SJSA1 (cell line): Measurements from ENCODE around the gene GIGYF2. TPM values are rescaled to one million over a fixed set of nuclear protein-coding genes. Genes with fewer than 3 reads are reported as not detected.

Experiments
- DNase-seq, 2 experiments: peaks; one replicate each; pipeline ENCODE4 v3.0.0-alpha.2; 2015 to 2020; ENCODE audit warnings: low spot score in 2 of 2, low read depth in 1 of 2
- H3K27ac ChIP-seq: fragments of 250-450 bp; sonication (Bioruptor Pico); 2 replicates; pipeline ENCODE4 v1.5.1; 2020; ENCODE audit warnings: mild to moderate bottlenecking, moderate library complexity
- H3K27me3 ChIP-seq: fragments of 250-450 bp; sonication (Bioruptor Pico); replicated peaks from 2 replicates; pipeline ENCODE4 v1.5.1; 2020; ENCODE audit warnings: mild to moderate bottlenecking, moderate library complexity
- H3K36me3 ChIP-seq: fragments of 250-450 bp; sonication (Bioruptor Pico); 2 replicates; pipeline ENCODE4 v1.5.1; 2020; ENCODE audit warnings: mild to moderate bottlenecking
- H3K4me1 ChIP-seq: fragments of 250-450 bp; sonication (Bioruptor Pico); replicated peaks from 2 replicates; pipeline ENCODE4 v1.6.1; 2021; ENCODE audit warnings: mild to moderate bottlenecking
- H3K4me3 ChIP-seq: fragments of 250-450 bp; sonication (Bioruptor Pico); 2 replicates; pipeline ENCODE4 v1.5.1; 2020; ENCODE audit warnings: mild to moderate bottlenecking
- H3K9me3 ChIP-seq: fragments of 250-450 bp; sonication (Bioruptor Pico); replicated peaks from 2 replicates; pipeline ENCODE4 v1.5.1; 2020; ENCODE audit warnings: mild to moderate bottlenecking
- total RNA-seq: library from RNA; depleted of rRNA; stranded (reverse); fragments of >200 nt; shearing (Covaris generic); gene quantifications from 2 replicates; pipeline ENCODE4 v1.2.3, GENCODE V29; 2014

GIGYF2 gene
- total RNA-seq, 1 experiment from 2014 or later = 51.0 TPM

DNA sequence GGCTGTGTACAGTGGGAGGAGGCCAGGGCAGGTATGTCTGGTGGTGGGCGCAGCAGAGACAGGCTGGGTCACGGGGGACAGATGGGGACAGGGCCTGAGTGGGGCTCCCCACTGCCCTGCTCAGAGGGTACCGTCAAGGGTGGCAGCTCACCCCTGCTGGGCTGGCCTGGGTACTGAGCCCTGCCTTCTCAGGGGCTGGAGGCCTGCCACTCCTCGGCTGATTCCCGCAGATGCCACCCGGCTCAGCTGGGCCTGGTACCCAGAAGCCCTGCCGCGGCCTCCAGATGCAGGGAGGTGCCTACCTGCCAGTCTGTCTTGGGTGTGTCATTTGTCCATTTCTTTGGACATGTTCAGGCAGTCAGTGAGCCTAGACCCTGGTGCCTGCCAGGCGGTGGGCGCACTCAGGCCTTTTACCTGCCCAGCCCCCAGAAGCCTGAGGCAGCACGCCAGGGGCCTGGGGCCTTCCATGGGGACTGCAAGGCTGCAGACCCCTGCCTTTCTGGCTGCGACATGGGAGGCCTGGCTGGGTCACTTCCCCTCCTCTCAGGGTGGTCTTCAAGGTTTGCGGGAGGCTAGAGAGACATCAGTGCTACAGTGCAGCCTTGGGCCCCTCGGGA lies 176.3 kb downstream of the GIGYF2 start:
- Histone ChIP-seq H3K36me3 (peaks cover 5% of the 10 kb centered on the region; the same call in 1 of the 2 replicates), H3K4me1 (peaks cover 46% of the 10 kb centered on the region), H3K27ac (peak overlapping the region; percentile 99; the same call in 1 of the 2 replicates), H3K27me3 (no peaks in the 10 kb centered on the region), H3K9me3 (no peaks in the 10 kb centered on the region), H3K4me3 (no peak overlapping the region)
- no peak for DNase-seq

DNA sequence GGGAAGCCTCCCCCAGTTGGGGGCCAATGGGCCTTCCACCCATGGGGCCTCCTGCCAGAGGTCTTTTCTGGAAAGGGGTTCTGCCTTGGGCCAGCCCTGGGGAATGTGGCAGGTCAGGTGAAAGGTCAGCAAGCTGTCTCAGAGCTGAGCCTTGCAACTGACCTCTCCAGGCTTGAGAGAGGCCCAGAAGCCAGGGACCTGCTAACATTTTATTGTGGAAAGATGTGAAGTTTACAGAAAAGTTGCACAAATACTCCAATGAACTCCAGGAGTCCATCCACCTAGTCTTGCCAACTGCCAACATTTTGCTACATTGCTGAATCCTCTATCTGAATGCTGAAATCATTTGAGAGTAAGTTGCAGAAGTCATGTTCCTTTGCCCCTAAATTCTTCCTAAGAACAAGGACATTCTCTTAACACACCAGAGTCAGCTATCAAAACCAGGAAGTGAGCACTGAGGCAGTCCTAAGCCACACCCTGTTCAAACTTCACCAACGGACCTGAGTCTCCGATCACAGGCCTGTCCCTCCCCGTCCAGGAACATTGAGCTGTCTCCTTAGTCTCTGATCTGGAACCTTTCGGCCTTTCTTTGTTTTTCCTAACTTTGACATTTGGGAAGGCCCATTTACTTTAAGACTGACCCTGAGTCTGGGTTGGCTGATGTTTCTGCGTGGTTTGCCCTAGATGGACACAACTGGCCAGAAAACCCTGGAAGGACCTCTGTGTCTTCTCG lies 176.9 kb downstream of the GIGYF2 start:
- peaks cover 5% of the 10 kb centered on the region; the same call in 1 of the 2 replicates for H3K36me3 ChIP-seq
- H3K27ac ChIP-seq = no peak overlapping the region
- no peaks in the 10 kb centered on the region for H3K9me3 ChIP-seq
- no peak overlapping the region for H3K4me3 ChIP-seq
- peaks cover 46% of the 10 kb centered on the region for H3K4me1 ChIP-seq
- no peaks in the 10 kb centered on the region for H3K27me3 ChIP-seq
- no peak for DNase-seq

DNA sequence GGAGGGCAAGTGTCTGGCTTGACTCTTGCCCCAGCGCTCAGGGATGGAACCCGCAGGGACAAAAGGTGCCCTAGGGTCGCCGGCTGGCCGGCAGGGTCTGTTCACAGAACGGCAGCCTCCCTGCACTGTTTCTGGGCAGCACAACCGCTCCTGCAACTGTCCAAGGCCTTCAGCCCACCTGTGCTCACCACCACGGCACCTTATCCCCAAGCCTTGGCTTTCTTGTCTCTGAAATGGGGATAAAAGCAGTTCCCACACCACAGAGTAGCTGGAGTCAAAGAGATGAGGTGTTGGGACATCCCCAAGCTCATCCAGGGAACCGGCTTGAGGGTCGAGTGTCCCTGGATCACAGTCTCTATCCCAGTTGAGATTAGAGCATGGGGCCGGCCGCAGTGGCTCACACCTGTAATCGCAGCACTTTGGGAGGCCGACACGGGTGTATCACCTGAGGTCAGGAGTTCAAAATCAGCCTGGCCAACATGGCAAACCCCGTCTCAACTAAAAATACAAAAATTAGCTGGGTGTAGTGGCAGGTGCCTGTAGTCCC lies 177.6 kb downstream of the GIGYF2 start:
- DNase-seq = no peak
- H3K4me1 ChIP-seq = peaks cover 40% of the 10 kb centered on the region
- no peak overlapping the region for H3K4me3 ChIP-seq
- no peaks in the 10 kb centered on the region for H3K9me3 ChIP-seq
- H3K36me3 ChIP-seq = peaks cover 5% of the 10 kb centered on the region; the same call in 1 of the 2 replicates
- no peaks in the 10 kb centered on the region for H3K27me3 ChIP-seq
- H3K27ac ChIP-seq = no peak overlapping the region

DNA sequence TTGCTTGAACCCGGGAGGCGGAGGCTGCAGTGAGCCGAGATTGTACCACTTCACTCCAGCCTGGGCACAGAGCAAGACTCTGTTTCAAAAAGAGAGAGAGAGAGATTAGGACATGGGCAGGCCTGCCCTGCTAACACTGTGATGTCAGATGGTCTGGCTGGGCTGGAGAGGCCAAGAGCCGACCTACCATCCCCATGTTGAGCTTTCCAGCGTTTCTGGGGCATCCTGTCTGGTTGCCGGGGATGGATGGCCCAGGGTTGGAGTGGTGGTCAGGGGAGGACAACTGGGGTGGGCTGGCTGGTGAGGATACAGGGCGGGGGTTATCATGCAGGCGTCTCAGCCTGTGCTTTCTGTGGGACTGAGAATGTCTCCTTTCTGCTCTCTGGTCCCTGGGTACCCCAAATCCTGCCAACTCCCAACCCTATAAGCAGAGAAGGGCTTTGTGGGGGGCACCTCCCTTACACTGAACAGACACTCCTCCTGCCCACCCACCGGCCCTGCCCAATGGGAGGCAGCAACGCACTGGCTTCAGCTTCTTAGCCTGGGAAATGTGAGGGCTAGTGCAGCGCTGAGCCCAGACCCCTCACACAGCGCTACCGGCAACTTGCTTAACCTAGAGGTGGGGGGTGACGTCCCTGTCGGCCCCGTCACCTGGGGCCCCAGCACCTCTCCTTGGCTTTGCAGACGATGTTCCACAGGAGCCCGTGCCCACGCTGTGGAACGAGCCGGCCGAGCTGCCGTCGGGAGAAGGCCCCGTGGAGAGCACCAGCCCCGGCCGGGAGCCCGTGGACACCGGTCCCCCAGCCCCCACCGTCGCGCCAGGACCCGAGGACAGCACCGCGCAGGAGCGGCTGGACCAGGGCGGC lies 178.4 kb downstream of the GIGYF2 start:
- Histone ChIP-seq H3K27me3 (no peaks in the 10 kb centered on the region), H3K4me1 (peaks cover 34% of the 10 kb centered on the region), H3K36me3 (peaks cover 3% of the 10 kb centered on the region; the same call in 1 of the 2 replicates)

DNA sequence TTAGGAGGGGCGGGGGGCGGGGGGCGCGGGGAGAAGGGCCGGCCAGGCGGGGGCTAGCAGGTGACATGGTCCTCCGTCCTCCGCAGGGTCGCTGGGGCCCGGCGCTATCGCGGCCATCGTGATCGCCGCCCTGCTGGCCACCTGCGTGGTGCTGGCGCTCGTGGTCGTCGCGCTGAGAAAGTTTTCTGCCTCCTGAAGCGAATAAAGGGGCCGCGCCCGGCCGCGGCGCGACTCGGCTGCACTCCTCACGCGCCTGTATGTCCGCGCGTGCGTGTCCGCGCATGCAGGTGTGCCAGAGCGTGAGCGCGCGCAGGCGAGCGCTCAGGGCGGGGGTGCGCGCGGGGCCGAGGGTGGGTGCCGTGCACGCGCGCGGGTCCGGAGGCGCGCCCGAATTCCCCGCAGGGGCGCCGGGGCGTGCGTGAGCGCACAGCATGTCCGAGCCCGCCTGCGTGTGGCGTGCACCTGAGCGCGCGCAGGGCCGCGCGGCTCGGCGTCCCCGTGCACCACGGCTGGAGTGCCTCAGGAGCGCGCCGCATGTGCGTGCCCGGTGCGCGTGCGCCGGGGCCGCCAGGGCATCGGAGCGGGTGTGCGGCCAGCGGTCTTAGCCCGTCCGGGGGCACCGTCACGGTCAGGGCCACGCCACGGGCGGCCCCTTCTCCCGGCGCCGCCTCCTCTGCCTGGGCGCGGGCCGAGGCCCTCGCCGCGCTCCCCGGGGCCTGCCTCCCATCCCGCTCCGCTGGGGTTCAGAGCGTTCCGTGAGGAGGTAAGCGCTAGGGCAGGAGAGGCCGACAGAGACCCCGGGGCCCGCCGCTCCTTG lies 179.2 kb downstream of the GIGYF2 start:
- Histone ChIP-seq H3K4me3 (no peak overlapping the region), H3K9me3 (no peaks in the 10 kb centered on the region), H3K36me3 (no peaks in the 10 kb centered on the region), H3K27ac (no peak overlapping the region), H3K27me3 (no peaks in the 10 kb centered on the region), H3K4me1 (peaks cover 25% of the 10 kb centered on the region)
- no peak for DNase-seq

More for the DNA sequence above, 178.4 kb downstream of the GIGYF2 start:
- DNase-seq = no peak
- H3K4me3 ChIP-seq = no peak overlapping the region
- H3K27ac ChIP-seq = no peak overlapping the region
- H3K9me3 ChIP-seq = no peaks in the 10 kb centered on the region

DNA sequence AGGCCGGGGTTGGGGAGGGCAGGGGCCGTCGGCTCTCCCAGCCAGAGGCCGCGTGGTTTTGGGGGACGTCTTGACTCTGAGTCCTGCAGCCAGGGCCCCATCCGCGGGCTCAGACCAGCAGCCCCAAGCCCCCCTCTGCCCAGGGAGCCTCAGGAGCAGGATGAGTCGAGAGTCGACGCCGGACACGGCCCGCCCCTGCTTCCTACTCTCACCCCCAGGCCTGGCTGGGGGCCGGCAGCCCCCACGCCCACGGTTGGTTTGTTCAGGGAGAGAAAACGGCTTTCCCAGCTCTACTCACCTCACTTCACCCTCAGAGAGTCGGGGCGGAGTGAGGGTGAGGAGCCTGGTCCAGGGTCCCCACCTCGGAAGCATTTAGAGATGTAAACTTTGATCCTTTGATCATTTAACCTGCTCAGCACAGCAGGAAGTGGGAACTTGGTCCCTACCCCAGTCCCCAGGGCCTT lies 179.9 kb downstream of the GIGYF2 start:
- Histone ChIP-seq H3K9me3 (no peaks in the 10 kb centered on the region), H3K4me1 (peaks cover 18% of the 10 kb centered on the region), H3K27ac (no peak overlapping the region), H3K27me3 (no peaks in the 10 kb centered on the region), H3K36me3 (no peaks in the 10 kb centered on the region), H3K4me3 (no peak overlapping the region)
- no peak for DNase-seq

DNA sequence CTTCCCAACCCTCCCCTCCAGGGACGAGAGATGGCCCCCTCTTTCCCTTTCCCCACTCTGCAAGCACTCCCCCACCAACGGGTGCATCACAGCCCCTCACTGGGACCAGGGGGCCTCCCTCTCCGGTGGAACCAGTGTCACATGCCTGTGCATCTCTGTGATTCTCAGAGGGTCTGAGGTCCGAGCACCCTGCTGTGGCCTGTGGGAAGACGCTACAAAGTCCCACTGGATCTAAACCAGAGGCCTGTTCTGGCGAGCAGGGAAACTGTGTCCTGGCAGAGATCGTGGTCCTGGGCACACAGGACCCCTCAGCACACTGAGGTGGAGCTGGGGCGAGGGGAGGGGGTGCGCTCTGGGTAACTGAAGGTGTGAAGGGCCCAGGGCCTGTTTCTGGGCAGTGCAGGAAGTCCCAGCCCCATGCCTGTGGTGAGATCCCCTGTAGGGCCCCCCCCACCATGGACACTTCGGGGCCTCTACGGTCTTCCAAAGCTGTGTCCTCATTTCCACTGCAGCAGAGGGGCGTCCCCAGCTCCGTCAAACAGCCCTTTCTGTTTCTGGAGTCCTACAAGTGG lies 180.9 kb downstream of the GIGYF2 start:
- peaks cover 8% of the 10 kb centered on the region for H3K4me1 ChIP-seq
- no peak overlapping the region for H3K27ac ChIP-seq
- H3K4me3 ChIP-seq = no peak overlapping the region
- H3K27me3 ChIP-seq = no peaks in the 10 kb centered on the region
- no peak for DNase-seq
- H3K36me3 ChIP-seq = 0 out of 2 replicates have a peak, but pooled peaks cover 3% of the 10 kb centered on the region
- no peaks in the 10 kb centered on the region for H3K9me3 ChIP-seq

DNA sequence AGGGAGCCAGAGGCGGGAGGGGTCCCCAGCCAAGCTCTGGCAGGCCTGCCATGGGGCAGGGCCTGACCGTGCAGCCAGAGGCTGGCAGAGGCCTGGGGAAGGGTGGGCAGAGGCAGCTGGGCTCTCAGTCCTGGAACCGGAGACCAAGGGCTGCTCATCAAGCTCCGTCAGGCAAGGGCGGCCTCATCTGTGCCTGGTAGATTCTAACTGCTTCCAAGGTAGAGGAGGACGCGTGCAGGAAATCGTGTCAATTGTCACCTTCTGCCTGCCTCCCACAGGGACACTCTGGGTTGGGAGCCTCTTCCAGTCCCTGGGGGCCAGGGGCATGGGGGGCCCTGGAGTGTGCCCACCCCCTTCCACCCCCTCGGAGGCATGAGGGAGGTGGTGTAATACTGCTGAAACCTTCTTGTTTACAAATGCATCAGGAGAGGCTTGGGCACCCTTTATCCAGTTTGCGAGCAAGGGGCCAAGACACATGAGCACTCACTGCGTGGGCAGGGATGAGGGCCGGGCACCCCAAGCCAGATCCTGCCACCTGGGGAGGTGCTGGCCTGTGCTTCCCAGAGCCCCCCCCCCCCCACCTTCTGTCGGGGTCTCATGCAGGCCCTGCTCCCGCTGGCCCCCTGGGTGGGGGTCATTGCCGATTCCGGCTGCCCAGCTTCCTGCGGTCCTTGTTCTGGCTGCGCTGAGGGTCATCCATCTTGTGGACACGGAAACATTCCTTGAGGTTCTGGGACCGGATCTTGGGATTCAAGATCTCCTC lies 181.9 kb downstream of the GIGYF2 start:
- Histone ChIP-seq H3K27me3 (no peaks in the 10 kb centered on the region), H3K4me3 (no peak overlapping the region), H3K4me1 (no peaks in the 10 kb centered on the region; the same call in 1 of the 2 replicates), H3K36me3 (0 out of 2 replicates have a peak, but pooled peaks cover 6% of the 10 kb centered on the region), H3K27ac (no peak overlapping the region), H3K9me3 (no peaks in the 10 kb centered on the region)
- DNase-seq = no peak

DNA sequence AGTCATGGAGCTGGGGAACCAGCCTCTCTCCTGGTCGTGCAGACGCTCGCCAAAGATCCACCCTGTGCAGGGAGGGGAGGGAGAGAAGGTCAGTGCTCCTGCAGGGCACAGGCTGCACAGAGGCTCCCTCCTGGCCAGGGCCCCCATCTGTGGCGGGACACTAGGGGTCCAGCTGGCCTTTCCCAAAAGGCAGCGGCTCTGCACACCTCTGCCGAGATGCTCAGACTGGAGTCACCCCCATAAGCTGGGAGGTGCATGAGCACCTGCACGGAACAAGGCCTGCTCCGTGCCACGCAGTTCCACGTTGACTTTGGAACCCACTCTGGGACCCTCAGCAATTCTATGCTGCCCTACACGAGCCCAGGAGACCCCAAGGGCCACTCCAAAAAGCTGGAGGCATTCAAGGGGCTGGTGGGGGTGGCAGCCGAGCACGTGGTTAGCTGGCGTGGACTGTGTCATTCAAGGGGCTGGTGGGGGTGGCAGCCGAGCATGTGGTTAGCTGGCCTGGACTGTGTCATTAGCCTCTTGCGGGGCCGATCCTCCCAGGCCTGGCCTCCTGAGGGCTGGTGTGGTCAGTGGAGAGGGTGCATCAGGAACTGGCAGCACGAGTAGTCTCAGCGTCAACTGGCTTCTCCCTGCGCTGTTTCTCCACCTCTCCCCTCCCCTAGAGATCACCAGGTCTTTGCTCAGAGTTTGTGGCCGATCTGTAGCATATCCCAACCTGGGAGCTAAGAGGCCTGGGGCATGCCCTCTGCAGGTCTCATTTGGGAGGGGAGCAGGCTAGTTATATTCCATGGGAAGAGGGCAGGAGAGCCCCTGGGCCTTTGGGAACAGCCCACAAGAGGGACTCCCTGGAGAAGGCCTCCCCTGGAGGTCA lies 182.7 kb downstream of the GIGYF2 start:
- Histone ChIP-seq H3K4me1 (no peaks in the 10 kb centered on the region), H3K36me3 (0 out of 2 replicates have a peak, but pooled peaks cover 6% of the 10 kb centered on the region), H3K4me3 (no peak overlapping the region), H3K27ac (no peak overlapping the region), H3K9me3 (no peaks in the 10 kb centered on the region), H3K27me3 (no peaks in the 10 kb centered on the region)
- no peak for DNase-seq

DNA sequence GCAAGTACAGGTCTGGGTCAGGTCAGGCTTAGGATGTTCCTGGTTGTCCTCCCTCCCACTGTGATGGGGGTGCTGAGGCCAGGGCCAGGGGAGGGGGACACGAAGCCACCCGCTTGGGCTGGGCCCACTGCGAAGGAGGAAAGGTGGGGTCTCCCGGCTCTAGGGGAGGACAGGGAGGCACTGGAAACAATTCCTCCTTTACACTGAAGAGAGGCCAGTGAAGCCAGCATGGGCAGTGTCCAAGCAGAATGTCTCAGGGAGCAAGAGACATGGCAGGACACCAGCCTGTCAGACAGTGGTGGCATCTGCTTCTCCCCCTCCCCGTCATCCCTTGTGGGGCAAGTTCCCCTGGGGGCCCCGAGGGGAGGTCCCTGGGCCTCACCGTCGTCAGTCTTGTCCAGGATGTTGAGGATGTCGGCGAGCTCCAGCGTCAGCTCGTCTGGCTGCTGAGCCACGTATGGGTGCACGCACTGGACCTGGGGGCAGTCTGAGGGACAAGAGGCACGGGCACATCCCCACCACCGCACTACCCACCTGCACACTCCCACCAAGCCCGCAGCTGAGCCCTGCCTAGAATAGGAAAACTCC lies 183.7 kb downstream of the GIGYF2 start:
- Histone ChIP-seq H3K4me3 (no peak overlapping the region), H3K9me3 (no peaks in the 10 kb centered on the region), H3K4me1 (no peaks in the 10 kb centered on the region), H3K36me3 (0 out of 2 replicates have a peak, but pooled peaks cover 6% of the 10 kb centered on the region), H3K27me3 (no peaks in the 10 kb centered on the region), H3K27ac (no peak overlapping the region)
- DNase-seq = no peak

DNA sequence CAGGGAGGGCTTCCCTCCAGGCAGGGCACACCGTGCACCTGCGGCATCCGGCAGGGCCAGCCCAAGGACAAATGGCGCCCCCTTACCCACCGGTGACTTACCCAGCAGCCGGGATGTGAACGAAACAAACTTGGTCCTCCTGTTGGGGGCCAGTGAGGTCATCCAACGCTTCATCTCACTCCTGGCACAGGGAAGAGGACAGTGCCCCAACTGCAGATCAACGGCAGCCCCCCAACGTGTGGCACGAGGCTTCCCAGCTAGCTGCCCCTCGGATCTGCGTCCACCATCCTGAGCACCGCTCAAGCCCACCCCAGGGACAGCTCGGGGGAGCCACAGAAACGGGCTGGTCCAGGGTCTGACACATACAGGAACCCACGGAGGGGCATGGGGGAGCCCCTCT lies 185.0 kb downstream of the GIGYF2 start:
- Histone ChIP-seq H3K4me3 (no peak overlapping the region), H3K9me3 (no peaks in the 10 kb centered on the region), H3K36me3 (0 out of 2 replicates have a peak, but pooled peaks cover 6% of the 10 kb centered on the region), H3K27ac (no peak overlapping the region), H3K4me1 (no peaks in the 10 kb centered on the region), H3K27me3 (no peaks in the 10 kb centered on the region)
- DNase-seq = no peak
